Measurements from ENCODE around the gene GABRA1.

GABRA1 gene

DNA sequence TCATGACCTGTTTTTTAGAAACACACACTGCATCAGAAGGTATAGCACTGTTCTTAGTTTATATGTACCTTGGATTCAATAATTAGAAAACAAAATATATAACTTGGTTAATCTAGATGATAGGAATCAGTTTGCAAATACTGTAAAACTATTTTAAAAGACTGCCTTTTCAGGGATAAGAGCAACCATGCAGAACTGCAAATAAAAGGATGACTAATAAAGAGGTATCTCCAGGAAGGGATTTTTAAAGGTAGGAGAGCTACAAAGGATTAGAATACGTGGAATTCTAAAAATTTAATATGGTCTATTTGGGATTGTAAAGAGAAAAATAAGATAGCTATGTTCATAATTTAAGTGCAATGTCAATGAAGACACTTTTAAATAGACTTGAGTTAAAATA, 9.4 kb downstream of the GABRA1 start:
- Histone ChIP-seq H3K27me3 (ENCODE audit: insufficient read depth, insufficient read length) (no peaks in the 10 kb centered on the region), H3K9me3 (ENCODE audit: insufficient read depth, low read length) (no peaks in the 10 kb centered on the region), H3K4me1 (ENCODE audit: insufficient read depth, insufficient read length) (no peaks in the 10 kb centered on the region), H3K36me3 (ENCODE audit: insufficient read depth, insufficient read length, low read length) (no peaks in the 10 kb centered on the region), H3K4me3 (ENCODE audit: insufficient read length, low read depth) (no peak overlapping the region), H3K9ac (ENCODE audit: insufficient read length, low read depth) (no peak overlapping the region)
- no peak for TF ChIP-seq SUZ12 (IDR thresholded peaks at IDR 0.05; ENCODE audit: extremely low read depth, insufficient read depth, insufficient read length)
- TF ChIP-seq ZNF274 (IDR thresholded peaks at IDR 0.05; ENCODE audit: low read depth, low read length): no peak
- no peak for TF ChIP-seq YY1 (IDR thresholded peaks at IDR 0.05; ENCODE audit: insufficient read depth, insufficient read length)
- no peak for DNase-seq (ENCODE audit: low read depth, low spot score)

DNA sequence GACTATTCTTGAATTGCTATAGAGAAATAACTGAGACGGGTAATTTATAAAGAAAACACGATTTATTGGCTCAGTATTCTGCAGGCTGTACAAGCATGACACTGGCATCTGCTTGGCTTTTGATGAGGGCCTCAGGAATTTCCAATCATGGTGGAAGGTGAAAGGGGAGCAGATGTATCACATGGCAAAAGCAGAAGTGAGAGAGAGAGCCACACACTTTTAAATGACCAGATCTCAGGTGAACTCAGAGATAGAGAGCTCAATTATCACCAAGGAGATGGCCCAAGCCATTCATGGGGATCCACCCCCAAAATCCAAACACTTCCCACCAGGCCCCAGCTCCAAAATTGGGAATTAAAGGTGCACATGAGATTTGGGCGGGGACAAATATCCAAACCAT, 15.3 kb downstream of the GABRA1 start:
- H3K4me3 ChIP-seq (ENCODE audit: insufficient read length, low read depth): no peak overlapping the region
- H3K27me3 ChIP-seq (ENCODE audit: insufficient read depth, insufficient read length): no peaks in the 10 kb centered on the region
- no peak overlapping the region for H3K9ac ChIP-seq (ENCODE audit: insufficient read length, low read depth)
- TF ChIP-seq SUZ12 (IDR thresholded peaks at IDR 0.05; ENCODE audit: extremely low read depth, insufficient read depth, insufficient read length) (no peak), ZNF274 (IDR thresholded peaks at IDR 0.05; ENCODE audit: low read depth, low read length) (no peak), YY1 (IDR thresholded peaks at IDR 0.05; ENCODE audit: insufficient read depth, insufficient read length) (no peak)
- H3K9me3 ChIP-seq (ENCODE audit: insufficient read depth, low read length): no peaks in the 10 kb centered on the region
- no peaks in the 10 kb centered on the region for H3K36me3 ChIP-seq (ENCODE audit: insufficient read depth, insufficient read length, low read length)
- DNase-seq (ENCODE audit: low read depth, low spot score): no peak
- no peaks in the 10 kb centered on the region for H3K4me1 ChIP-seq (ENCODE audit: insufficient read depth, insufficient read length)

DNA sequence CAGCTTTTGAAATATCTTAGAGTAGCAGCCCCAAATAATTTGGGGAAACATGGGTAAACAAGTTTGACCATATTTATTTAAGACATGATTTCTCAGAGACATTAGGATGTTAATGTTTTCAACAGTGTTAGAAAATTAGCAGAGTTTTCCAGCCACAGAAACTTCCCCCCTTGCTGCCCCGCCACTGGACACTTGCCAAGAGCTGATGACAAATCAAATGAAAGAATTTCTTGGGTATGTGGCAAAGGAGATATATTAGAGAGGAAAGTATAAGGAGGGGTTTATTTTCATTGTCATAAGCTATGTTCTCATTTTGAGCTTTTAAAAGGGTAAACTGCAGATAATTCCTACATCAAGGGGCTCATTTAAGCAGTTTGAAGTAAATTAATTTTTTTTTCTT, 15.9 kb downstream of the GABRA1 start:
- Histone ChIP-seq H3K9ac (ENCODE audit: insufficient read length, low read depth) (no peak overlapping the region), H3K4me3 (ENCODE audit: insufficient read length, low read depth) (no peak overlapping the region), H3K27me3 (ENCODE audit: insufficient read depth, insufficient read length) (no peaks in the 10 kb centered on the region), H3K36me3 (ENCODE audit: insufficient read depth, insufficient read length, low read length) (no peaks in the 10 kb centered on the region), H3K4me1 (ENCODE audit: insufficient read depth, insufficient read length) (no peaks in the 10 kb centered on the region), H3K9me3 (ENCODE audit: insufficient read depth, low read length) (no peaks in the 10 kb centered on the region)
- DNase-seq (ENCODE audit: low read depth, low spot score): no peak
- no peak for TF ChIP-seq YY1 (IDR thresholded peaks at IDR 0.05; ENCODE audit: insufficient read depth, insufficient read length)
- no peak for TF ChIP-seq ZNF274 (IDR thresholded peaks at IDR 0.05; ENCODE audit: low read depth, low read length)
- TF ChIP-seq SUZ12 (IDR thresholded peaks at IDR 0.05; ENCODE audit: extremely low read depth, insufficient read depth, insufficient read length): no peak

DNA sequence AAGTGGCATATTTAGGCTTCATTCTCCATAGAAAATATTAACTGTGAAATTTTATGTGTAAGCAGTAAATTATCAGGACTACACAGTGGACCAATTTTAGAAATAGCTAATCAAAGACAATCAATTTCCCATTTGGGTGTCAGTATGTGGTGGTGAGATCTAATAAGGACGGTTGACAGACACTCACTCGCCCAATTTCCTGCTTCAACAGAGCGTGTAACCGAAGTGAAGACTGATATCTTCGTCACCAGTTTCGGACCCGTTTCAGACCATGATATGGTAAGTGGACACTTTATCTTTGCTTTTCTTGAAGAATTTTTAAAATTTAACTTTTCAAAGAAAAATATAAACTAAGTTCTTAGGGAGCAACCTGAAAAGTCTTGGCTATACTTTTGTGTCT, 17.6 kb downstream of the GABRA1 start:
- H3K9ac ChIP-seq (ENCODE audit: insufficient read length, low read depth): no peak overlapping the region
- no peak for DNase-seq (ENCODE audit: low read depth, low spot score)
- H3K27me3 ChIP-seq (ENCODE audit: insufficient read depth, insufficient read length): no peaks in the 10 kb centered on the region
- no peaks in the 10 kb centered on the region for H3K9me3 ChIP-seq (ENCODE audit: insufficient read depth, low read length)
- no peaks in the 10 kb centered on the region for H3K4me1 ChIP-seq (ENCODE audit: insufficient read depth, insufficient read length)
- H3K4me3 ChIP-seq (ENCODE audit: insufficient read length, low read depth): no peak overlapping the region
- H3K36me3 ChIP-seq (ENCODE audit: insufficient read depth, insufficient read length, low read length): no peaks in the 10 kb centered on the region
- TF ChIP-seq ZNF274 (IDR thresholded peaks at IDR 0.05; ENCODE audit: low read depth, low read length) (no peak), SUZ12 (IDR thresholded peaks at IDR 0.05; ENCODE audit: extremely low read depth, insufficient read depth, insufficient read length) (no peak), YY1 (IDR thresholded peaks at IDR 0.05; ENCODE audit: insufficient read depth, insufficient read length) (no peak)

DNA sequence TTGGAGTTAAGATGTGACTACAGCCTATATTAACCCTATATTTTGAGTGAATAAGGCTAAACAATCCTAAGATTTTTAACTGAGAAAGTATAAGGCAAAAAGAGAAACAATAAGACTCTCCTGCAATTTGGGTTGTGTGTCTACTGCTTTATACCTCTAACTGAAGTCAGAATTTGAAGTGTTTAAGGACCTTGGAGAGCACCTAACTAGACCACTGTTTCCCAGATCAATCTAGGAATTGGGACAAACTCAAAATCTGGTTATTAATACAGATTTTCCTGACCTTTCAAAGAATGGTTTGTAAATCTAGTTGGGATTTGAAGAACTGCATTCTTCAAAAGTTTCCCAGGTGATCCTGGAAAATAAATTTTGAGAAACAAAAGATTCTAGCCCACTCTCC, 42.1 kb downstream of the GABRA1 start:
- Histone ChIP-seq H3K27me3 (ENCODE audit: insufficient read depth, insufficient read length) (no peaks in the 10 kb centered on the region), H3K36me3 (ENCODE audit: insufficient read depth, insufficient read length, low read length) (no peaks in the 10 kb centered on the region), H3K9me3 (ENCODE audit: insufficient read depth, low read length) (no peaks in the 10 kb centered on the region), H3K4me3 (ENCODE audit: insufficient read length, low read depth) (no peak overlapping the region), H3K9ac (ENCODE audit: insufficient read length, low read depth) (no peak overlapping the region), H3K4me1 (ENCODE audit: insufficient read depth, insufficient read length) (no peaks in the 10 kb centered on the region)
- peak; percentile 2 for DNase-seq (ENCODE audit: low read depth, low spot score)
- TF ChIP-seq SUZ12 (IDR thresholded peaks at IDR 0.05; ENCODE audit: extremely low read depth, insufficient read depth, insufficient read length): no peak
- no peak for TF ChIP-seq YY1 (IDR thresholded peaks at IDR 0.05; ENCODE audit: insufficient read depth, insufficient read length)
- no peak for TF ChIP-seq ZNF274 (IDR thresholded peaks at IDR 0.05; ENCODE audit: low read depth, low read length)

DNA sequence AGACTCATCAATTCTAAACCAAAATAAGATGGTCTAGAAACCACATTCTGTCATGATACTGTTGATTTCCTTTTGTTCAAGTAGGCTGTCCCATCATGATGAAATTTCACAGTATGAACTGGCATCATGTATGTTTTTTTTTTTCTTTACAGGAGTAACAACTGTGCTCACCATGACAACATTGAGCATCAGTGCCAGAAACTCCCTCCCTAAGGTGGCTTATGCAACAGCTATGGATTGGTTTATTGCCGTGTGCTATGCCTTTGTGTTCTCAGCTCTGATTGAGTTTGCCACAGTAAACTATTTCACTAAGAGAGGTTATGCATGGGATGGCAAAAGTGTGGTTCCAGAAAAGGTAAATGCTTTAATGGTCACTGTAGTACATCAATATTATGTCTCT, 47.6 kb downstream of the GABRA1 start:
- Histone ChIP-seq H3K9ac (ENCODE audit: insufficient read length, low read depth) (no peak overlapping the region), H3K4me1 (ENCODE audit: insufficient read depth, insufficient read length) (no peaks in the 10 kb centered on the region), H3K9me3 (ENCODE audit: insufficient read depth, low read length) (no peaks in the 10 kb centered on the region), H3K4me3 (ENCODE audit: insufficient read length, low read depth) (no peak overlapping the region), H3K36me3 (ENCODE audit: insufficient read depth, insufficient read length, low read length) (no peaks in the 10 kb centered on the region), H3K27me3 (ENCODE audit: insufficient read depth, insufficient read length) (no peaks in the 10 kb centered on the region)
- TF ChIP-seq SUZ12 (IDR thresholded peaks at IDR 0.05; ENCODE audit: extremely low read depth, insufficient read depth, insufficient read length) (no peak), YY1 (IDR thresholded peaks at IDR 0.05; ENCODE audit: insufficient read depth, insufficient read length) (no peak), ZNF274 (IDR thresholded peaks at IDR 0.05; ENCODE audit: low read depth, low read length) (no peak)
- no peak for DNase-seq (ENCODE audit: low read depth, low spot score)

DNA sequence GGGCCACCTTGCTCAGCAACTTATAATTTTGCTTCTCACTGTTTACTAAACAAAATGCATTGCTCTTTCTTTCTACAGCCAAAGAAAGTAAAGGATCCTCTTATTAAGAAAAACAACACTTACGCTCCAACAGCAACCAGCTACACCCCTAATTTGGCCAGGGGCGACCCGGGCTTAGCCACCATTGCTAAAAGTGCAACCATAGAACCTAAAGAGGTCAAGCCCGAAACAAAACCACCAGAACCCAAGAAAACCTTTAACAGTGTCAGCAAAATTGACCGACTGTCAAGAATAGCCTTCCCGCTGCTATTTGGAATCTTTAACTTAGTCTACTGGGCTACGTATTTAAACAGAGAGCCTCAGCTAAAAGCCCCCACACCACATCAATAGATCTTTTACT, 49.1 kb downstream of the GABRA1 start:
- H3K27me3 ChIP-seq (ENCODE audit: insufficient read depth, insufficient read length): no peaks in the 10 kb centered on the region
- H3K4me3 ChIP-seq (ENCODE audit: insufficient read length, low read depth): no peak overlapping the region

DNA sequence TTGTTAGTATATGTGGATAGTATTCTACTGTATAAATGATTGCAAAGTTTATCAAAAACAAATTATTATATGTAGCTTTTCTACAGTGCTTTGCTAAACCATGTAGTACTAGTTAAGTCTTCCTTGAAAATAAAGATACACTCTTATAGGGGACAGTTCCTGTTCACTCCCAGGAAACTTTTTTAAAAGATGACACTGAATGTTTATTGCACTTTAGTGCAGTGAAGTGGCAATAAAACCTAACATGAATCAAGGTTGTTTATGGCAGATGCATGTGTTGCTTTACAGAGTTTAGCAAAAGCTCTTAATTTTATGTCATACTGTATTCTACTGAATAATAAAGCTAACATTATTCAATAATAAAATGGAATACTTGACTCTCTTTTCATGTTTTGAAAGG, 51.7 kb downstream of the GABRA1 start:
- Histone ChIP-seq H3K36me3 (ENCODE audit: insufficient read depth, insufficient read length, low read length) (no peaks in the 10 kb centered on the region), H3K27me3 (ENCODE audit: insufficient read depth, insufficient read length) (no peaks in the 10 kb centered on the region), H3K9me3 (ENCODE audit: insufficient read depth, low read length) (no peaks in the 10 kb centered on the region), H3K4me1 (ENCODE audit: insufficient read depth, insufficient read length) (no peaks in the 10 kb centered on the region), H3K4me3 (ENCODE audit: insufficient read length, low read depth) (no peak overlapping the region), H3K9ac (ENCODE audit: insufficient read length, low read depth) (no peak overlapping the region)
- TF ChIP-seq ZNF274 (IDR thresholded peaks at IDR 0.05; ENCODE audit: low read depth, low read length) (no peak), YY1 (IDR thresholded peaks at IDR 0.05; ENCODE audit: insufficient read depth, insufficient read length) (no peak), SUZ12 (IDR thresholded peaks at IDR 0.05; ENCODE audit: extremely low read depth, insufficient read depth, insufficient read length) (no peak)
- no peak for DNase-seq (ENCODE audit: low read depth, low spot score)

More for the DNA sequence above, 49.1 kb downstream of the GABRA1 start:
- Histone ChIP-seq H3K4me1 (ENCODE audit: insufficient read depth, insufficient read length) (no peaks in the 10 kb centered on the region), H3K9ac (ENCODE audit: insufficient read length, low read depth) (no peak overlapping the region), H3K9me3 (ENCODE audit: insufficient read depth, low read length) (no peaks in the 10 kb centered on the region), H3K36me3 (ENCODE audit: insufficient read depth, insufficient read length, low read length) (no peaks in the 10 kb centered on the region)
- no peak for DNase-seq (ENCODE audit: low read depth, low spot score)
- TF ChIP-seq SUZ12 (IDR thresholded peaks at IDR 0.05; ENCODE audit: extremely low read depth, insufficient read depth, insufficient read length): no peak

All from NT2/D1 (cell line).